Measurements from ENCODE around the gene KRTAP10-6. TPM values are rescaled to one million over a fixed set of nuclear protein-coding genes. Genes with fewer than 3 reads are reported as not detected.

KRTAP10-6 gene
- polyA plus RNA-seq, 1 of the 3 experiments (the other 2 are of a cell fraction), result not detected

- Histone ChIP-seq H3K9me2 (no peaks in the 10 kb centered on the region), H3K4me2 (no peak overlapping the region), H3K27me3 (ENCODE audit: insufficient read depth) (peaks cover 6% of the 10 kb centered on the region; the same call in 1 of the 2 replicates), H4K20me1 (ENCODE audit: insufficient read depth) (no peaks in the 10 kb centered on the region), H2AFZ (ENCODE audit: low read depth) (no peak overlapping the region), H3F3A (replicated peaks; ENCODE audit: insufficient read depth) (no peaks in the 10 kb centered on the region), H3K9ac (no peak overlapping the region), H3K36me3 (replicated peaks in 1 of 2; ENCODE audit: control insufficient read depth in 1 of 2, insufficient read depth in 2 of 2, low read length in 1 of 2) (no peaks in the 10 kb centered on the region), H3K9me3 (no peaks in the 10 kb centered on the region), H3K27ac (ENCODE audit: low read depth in 2 of 2, low read length in 1 of 2) (no peak overlapping the region), H3K79me2 (ENCODE audit: insufficient read depth) (no peaks in the 10 kb centered on the region), H3K4me3 (ENCODE audit: low read depth in 2 of 2, low read length in 1 of 2) (no peak overlapping the region), H3K4me1 (ENCODE audit: control insufficient read depth in 1 of 2, insufficient read depth in 2 of 2, low read depth in 1 of 2, low read length in 1 of 2) (no peaks in the 10 kb centered on the region)
- 0% methylated on average over 1 of the region's 1 CpG for WGBS (ENCODE audit: low lambda C conversion rate)
- DNase-seq, result no peak
- ChIA-PET POLR2A (no interaction called here), CTCF (no interaction called here)
- TF ChIP-seq YY1 (IDR thresholded peaks at IDR 0.05; ENCODE audit: low read depth) (no peak), MEF2A (IDR thresholded peaks at IDR 0.05; ENCODE audit: borderline replicate concordance, low read depth) (no peak), EZH2phosphoT487 (IDR thresholded peaks at IDR 0.05; ENCODE audit: borderline replicate concordance, low read depth) (no peak), RAD21 (IDR thresholded peaks at IDR 0.05; ENCODE audit: low read length) (no peak), TCF12 (IDR thresholded peaks at IDR 0.05) (no peak), FOXM1 (IDR thresholded peaks at IDR 0.05; ENCODE audit: low read depth) (no peak), JUND (IDR thresholded peaks at IDR 0.05) (no peak), ELF1 (IDR thresholded peaks at IDR 0.05) (no peak), MAX (IDR thresholded peaks at IDR 0.05; ENCODE audit: low read depth) (no peak), TEAD4 (IDR thresholded peaks at IDR 0.05; ENCODE audit: borderline replicate concordance, insufficient read depth) (no peak), USF2 (IDR thresholded peaks at IDR 0.05; ENCODE audit: borderline replicate concordance, low read depth, low read length) (no peak), FOXJ3 (CRISPR knock-in tag; IDR thresholded peaks at IDR 0.05) (no peak), ZBTB33 (IDR thresholded peaks at IDR 0.05; ENCODE audit: borderline replicate concordance, low read depth) (no peak), SIN3A (IDR thresholded peaks at IDR 0.05; ENCODE audit: borderline replicate concordance, low read depth, low read length) (no peak)
These were observed 27.3 kb downstream of the KRTAP10-6 start for GRCh38 chr21:44564886-44565598.

- DNase-seq, result no peak
- CTCF ChIA-PET, result no interaction called here
- TF ChIP-seq CHD2 (IDR thresholded peaks at IDR 0.05; ENCODE audit: low read length, partially characterized antibody) (no peak), RFX5 (IDR thresholded peaks at IDR 0.05; ENCODE audit: low read length) (no peak), TCF12 (IDR thresholded peaks at IDR 0.05) (no peak), SMC3 (IDR thresholded peaks at IDR 0.05; ENCODE audit: low read depth, low read length) (no peak), ZBTB33 (IDR thresholded peaks at IDR 0.05; ENCODE audit: borderline replicate concordance, low read depth) (no peak), PBX3 (IDR thresholded peaks at IDR 0.05) (no peak), EP300 (IDR thresholded peaks at IDR 0.05; ENCODE audit: borderline replicate concordance in 1 of 2, low read depth in 1 of 2, low read length in 1 of 2) (no peak), MEF2A (IDR thresholded peaks at IDR 0.05; ENCODE audit: borderline replicate concordance, low read depth) (no peak), RCOR1 (IDR thresholded peaks at IDR 0.05; ENCODE audit: low read length) (no peak), NRF1 (IDR thresholded peaks at IDR 0.05; ENCODE audit: low read depth, low read length) (no peak), FOXJ3 (CRISPR knock-in tag; IDR thresholded peaks at IDR 0.05) (no peak), USF2 (IDR thresholded peaks at IDR 0.05; ENCODE audit: borderline replicate concordance, low read depth, low read length) (no peak)
These were observed 28.2 kb downstream of the KRTAP10-6 start for GRCh38 chr21:44564099-44564498.

More at GRCh38 chr21:44564099-44564498, 28.2 kb downstream of the KRTAP10-6 start:
- Histone ChIP-seq H3K79me2 (ENCODE audit: insufficient read depth) (no peaks in the 10 kb centered on the region), H4K20me1 (ENCODE audit: insufficient read depth) (no peaks in the 10 kb centered on the region), H3K27ac (ENCODE audit: low read depth in 2 of 2, low read length in 1 of 2) (no peak overlapping the region), H3K4me3 (ENCODE audit: low read depth in 2 of 2, low read length in 1 of 2) (no peak overlapping the region), H3F3A (replicated peaks; ENCODE audit: insufficient read depth) (no peaks in the 10 kb centered on the region), H3K9me2 (no peaks in the 10 kb centered on the region), H3K36me3 (replicated peaks in 1 of 2; ENCODE audit: control insufficient read depth in 1 of 2, insufficient read depth in 2 of 2, low read length in 1 of 2) (no peaks in the 10 kb centered on the region), H3K4me2 (no peak overlapping the region), H3K9me3 (no peaks in the 10 kb centered on the region), H3K4me1 (ENCODE audit: control insufficient read depth in 1 of 2, insufficient read depth in 2 of 2, low read depth in 1 of 2, low read length in 1 of 2) (no peaks in the 10 kb centered on the region), H3K27me3 (ENCODE audit: insufficient read depth) (peaks cover 6% of the 10 kb centered on the region; the same call in 1 of the 2 replicates), H2AFZ (ENCODE audit: low read depth) (no peak overlapping the region), H3K9ac (no peak overlapping the region)
- POLR2A ChIA-PET, result no interaction called here
- WGBS (ENCODE audit: low lambda C conversion rate), result 40% methylated on average over 1 of the region's 1 CpG
